NCI-H748 treated with DMSO at 0.1 percent for 48 hours (cell line): ENCODE results near the gene STT3B.

ENCODE experiments used
- DNase-seq: peaks from one replicate; lab custom pipeline; 2025; lab: John Stamatoyannopoulos, UW

The STT3B gene

GRCh38 chr3:31521468-31521867, 11.3 kb upstream of the STT3B start:
- DNase-seq, result no peak

DNA sequence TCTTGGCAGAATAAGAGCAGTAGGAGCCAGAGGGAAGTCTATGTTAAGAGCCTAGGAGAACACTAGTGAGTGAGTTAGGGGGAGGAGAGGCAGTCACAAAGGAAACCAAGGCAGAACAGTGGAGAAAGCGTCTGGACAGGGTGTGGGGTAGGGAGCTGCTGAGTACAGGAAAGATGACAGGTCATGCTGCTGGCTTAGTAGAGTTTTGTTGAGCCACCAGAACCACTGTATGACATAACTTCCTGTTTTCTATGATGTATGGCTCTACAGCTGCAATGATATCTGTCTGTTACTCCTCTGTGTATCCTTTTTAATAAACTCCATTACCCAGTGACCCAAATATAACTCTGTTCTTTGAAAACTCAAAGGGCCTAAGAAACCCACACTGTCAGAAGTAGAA, 10.6 kb upstream of the STT3B start:
- DNase-seq, result no peak

GRCh38 chr3:31523543-31523942, 9.2 kb upstream of the STT3B start:
- peak; percentile 8 for DNase-seq

- DNase-seq, result no peak
Measured at GRCh38 chr3:31525532-31525931, 7.2 kb upstream of the STT3B start.

GRCh38 chr3:31529421-31529820, 3.3 kb upstream of the STT3B start:
- DNase-seq, result no peak

- DNase-seq, result no peak
Measured at GRCh38 chr3:31530039-31530959, 2.4 kb upstream of the STT3B start.

GRCh38 chr3:31530960-31531335, 1.8 kb upstream of the STT3B start:
- DNase-seq, result no peak

- no peak for DNase-seq
Measured at GRCh38 chr3:31531452-31531991, 1.2 kb upstream of the STT3B start.

GRCh38 chr3:31531992-31532586, 636 bp upstream of the STT3B start:
- DNase-seq, result peak; percentile 89

GRCh38 chr3:31533169-31534064, 692 bp downstream of the STT3B start:
- DNase-seq, result no peak

- DNase-seq, result no peak
Measured at GRCh38 chr3:31534065-31534425, 1.3 kb downstream of the STT3B start.

DNA sequence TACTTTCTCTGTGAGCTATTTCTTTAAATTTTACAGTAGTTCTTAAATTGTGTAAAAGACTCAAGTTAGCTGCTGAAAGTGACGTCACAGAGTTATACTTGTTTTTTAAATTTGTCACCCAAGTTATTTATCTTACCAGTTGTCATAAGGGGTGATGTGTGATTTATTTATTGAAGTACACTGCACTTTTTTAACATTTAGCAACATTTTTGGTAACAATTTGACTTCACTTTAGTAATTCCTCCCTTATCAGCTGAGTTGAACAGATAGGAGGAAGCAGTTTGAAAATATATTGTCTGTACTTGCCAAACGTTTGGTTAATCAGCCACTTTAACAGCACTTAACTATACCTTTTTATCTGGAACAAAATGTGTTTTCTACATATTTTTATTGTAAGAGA, 3.8 kb downstream of the STT3B start:
- DNase-seq, result no peak

DNA sequence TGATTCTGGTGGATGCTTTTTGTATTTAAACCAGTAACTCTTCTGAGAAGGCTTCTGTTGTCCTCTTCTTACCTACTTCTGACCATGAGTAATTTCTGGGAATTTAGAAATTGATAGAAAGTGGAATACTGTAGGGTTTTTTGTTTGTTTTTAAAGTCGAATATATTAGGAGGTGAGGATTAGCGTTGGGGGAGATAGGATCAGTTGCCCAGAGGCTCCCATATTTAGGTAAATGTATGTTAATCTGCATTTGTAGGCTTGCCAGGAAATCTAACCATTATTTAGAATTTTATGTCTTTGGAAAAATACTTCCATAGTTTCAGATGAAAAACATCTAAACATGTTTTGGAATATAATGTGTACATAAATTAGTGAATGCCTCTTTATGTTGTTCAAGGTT, 6.1 kb downstream of the STT3B start:
- no peak for DNase-seq

DNA sequence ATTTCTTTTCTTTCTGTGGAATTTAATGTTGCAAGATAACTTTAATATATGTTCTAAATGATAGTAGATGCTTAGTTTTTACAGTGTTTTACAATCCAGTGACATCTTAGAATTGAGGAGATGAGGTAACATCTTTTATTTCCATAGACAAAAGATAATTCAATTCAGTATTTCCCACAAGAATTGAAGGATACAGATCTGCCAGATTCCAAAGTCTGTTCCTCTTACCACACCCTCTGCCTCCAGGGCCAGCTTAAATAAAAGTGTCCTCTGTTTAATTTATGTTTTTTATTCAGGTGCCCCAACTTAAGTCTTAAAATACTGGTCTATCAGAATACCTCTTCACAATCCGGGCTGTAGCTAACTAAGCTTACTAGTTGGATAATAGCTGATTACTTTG, 6.5 kb downstream of the STT3B start:
- DNase-seq, result no peak

DNA sequence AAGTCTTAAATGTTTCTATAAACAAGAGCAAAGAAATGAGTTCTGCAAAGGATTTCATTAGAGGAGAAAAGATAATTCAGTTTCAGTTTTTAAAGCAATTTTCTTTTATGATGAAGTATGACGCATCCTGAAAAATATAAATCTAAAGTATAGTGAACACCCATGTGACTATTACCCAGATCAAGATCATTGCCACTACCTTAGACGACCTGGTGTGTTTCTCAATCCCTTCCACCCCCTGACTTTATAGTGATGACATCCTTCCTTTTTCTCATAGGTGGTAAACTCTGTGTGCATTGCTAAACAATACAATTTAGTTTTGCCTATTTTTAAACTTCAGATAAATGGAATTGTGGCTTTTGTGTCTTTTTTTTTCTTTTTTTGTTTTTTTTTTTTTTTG, 8.4 kb downstream of the STT3B start:
- no peak for DNase-seq

DNA sequence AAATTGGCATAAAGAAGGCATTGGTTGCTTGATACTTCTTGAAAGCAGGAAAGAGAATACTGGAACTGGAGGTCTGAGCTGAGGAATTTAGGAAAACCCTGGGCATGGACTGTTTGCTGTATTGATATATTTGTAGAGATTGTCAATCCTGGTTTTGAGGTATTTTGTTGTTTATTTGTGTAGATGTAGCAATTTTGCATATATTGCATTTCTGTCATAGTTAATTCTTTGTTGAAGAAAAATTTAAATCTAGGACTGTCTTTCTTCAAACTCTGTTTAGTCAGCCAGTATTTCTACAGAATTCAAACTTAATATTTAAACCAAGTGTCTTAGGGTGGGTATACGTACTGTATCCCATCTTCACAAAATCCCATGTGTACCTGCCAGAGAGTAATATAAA, 9.5 kb downstream of the STT3B start:
- no peak for DNase-seq

- no peak for DNase-seq
Measured at GRCh38 chr3:31543375-31543774, 10.7 kb downstream of the STT3B start.

DNA sequence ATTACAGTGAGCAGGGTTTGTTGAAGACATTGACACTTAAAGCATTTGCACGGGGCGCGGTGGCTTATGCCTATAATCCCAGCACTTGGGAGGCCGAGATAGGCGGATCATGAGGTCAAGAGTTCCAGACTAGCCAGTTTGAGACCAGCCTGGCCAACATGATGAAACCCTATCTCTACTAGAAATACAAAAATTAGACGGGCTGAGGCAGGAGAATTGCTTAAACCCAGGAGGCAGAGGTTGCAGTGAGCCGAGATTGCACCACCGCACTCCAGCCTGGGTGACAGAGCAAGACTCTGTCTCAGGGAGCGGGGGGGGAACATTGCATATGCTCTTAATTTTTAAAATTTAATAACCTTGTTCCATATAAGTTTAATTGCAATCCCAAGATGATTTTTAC, 11.9 kb downstream of the STT3B start:
- no peak for DNase-seq

DNA sequence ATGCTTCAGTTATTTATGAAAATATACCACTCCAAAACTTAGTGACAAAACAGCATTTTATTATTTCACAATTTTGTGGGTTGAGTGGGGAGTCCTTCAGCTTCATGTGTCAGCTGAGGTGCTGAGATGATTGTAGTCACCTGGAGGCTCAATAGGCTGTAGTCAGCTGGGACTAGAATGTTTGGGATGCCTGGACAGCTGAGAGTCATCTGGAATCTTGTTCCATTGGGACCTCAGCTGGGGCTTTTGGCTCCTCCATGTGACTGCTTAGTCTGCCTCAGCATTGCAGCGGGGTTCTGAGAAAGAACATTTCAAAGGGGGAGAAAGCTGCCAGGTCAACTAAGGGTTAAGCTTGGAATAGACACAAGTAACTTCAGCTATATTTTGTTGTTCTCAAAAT, 13.4 kb downstream of the STT3B start:
- DNase-seq, result no peak

- DNase-seq, result no peak
Measured at GRCh38 chr3:31546725-31547124, 14.0 kb downstream of the STT3B start.

DNA sequence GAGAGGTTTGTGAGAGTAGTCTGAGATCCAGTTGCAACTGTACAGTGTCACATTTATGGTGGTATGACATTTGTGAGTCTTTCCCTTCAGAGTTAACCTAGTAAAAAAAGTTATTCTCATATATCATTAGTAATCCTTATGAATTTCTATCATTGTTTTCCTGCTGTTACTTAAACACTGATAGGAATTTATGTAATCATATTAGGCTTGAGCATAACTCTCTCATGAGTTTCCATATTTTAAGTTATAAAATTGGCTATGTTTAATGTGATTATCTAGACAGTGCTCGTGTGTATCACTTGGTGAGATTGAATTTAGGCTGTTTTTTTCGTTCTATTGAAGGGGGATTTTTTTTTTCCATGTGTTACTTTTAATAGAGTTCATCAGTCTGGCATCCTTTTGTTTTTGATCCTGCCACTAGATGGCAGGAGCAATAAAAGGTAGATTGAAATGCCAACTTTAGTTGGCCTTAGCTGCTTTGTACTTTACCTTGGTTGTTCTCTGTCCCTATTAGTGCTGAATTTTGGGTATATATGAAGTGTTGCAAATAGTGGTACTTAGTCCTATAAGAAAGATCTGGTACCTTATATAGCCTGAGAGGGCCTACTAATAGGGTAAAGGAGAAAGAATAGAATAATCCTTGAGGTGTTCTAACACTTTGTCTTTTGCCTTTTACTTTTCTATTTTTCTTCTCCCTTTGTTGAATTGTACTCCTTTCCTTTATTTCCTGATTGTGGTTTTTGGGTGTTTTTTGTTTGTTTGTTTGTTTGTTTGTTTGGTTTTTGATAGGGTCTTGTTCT, 17.9 kb downstream of the STT3B start:
- DNase-seq, result peak; percentile 16

GRCh38 chr3:31551646-31552045, 18.9 kb downstream of the STT3B start:
- DNase-seq, result no peak
